ENCODE data around the gene PPIP5K2. TPM values are rescaled to one million over a fixed set of nuclear protein-coding genes. Genes with fewer than 3 reads are reported as not detected.

The PPIP5K2 gene
- total RNA-seq, 1 experiment from 2014 or later, result 67.2 TPM

- Mint-ChIP-seq H3K9me3 (ENCODE audit: low read depth, unreplicated experiment) (peaks cover 20% of the 10 kb centered on the region), H3K4me1 (ENCODE audit: low read depth, unreplicated experiment) (no peaks in the 10 kb centered on the region), H3K36me3 (ENCODE audit: insufficient read depth, unreplicated experiment) (no peaks in the 10 kb centered on the region), H3K4me3 (ENCODE audit: low read depth, unreplicated experiment) (no peak overlapping the region), H3K27me3 (ENCODE audit: unreplicated experiment) (no peaks in the 10 kb centered on the region), H3K27ac (ENCODE audit: unreplicated experiment) (no peak overlapping the region)
- DNase-seq, result no peak
- no TSS peak for BruUV-seq (replicated peaks)
- intact Hi-C loops (cut with micrococcal nuclease; ENCODE audit: unreplicated experiment), result no loop called here
- CTCF ChIA-PET, result no interaction called here
- TF ChIP-seq, protein P1, sequence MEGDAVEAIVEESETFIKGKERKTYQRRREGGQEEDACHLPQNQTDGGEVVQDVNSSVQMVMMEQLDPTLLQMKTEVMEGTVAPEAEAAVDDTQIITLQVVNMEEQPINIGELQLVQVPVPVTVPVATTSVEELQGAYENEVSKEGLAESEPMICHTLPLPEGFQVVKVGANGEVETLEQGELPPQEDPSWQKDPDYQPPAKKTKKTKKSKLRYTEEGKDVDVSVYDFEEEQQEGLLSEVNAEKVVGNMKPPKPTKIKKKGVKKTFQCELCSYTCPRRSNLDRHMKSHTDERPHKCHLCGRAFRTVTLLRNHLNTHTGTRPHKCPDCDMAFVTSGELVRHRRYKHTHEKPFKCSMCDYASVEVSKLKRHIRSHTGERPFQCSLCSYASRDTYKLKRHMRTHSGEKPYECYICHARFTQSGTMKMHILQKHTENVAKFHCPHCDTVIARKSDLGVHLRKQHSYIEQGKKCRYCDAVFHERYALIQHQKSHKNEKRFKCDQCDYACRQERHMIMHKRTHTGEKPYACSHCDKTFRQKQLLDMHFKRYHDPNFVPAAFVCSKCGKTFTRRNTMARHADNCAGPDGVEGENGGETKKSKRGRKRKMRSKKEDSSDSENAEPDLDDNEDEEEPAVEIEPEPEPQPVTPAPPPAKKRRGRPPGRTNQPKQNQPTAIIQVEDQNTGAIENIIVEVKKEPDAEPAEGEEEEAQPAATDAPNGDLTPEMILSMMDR (IDR thresholded peaks at IDR 0.05; ENCODE audit: unreplicated experiment), result no peak
Observed at GRCh38 chr5:103086547-103086946, 33.6 kb upstream of the PPIP5K2 start.

GRCh38 chr5:103089272-103089671 is 30.8 kb upstream of the PPIP5K2 start:
- no TSS peak for BruUV-seq (replicated peaks)
- TF ChIP-seq, protein P1 (IDR thresholded peaks at IDR 0.05; ENCODE audit: unreplicated experiment), result no peak
- Mint-ChIP-seq H3K9me3 (ENCODE audit: low read depth, unreplicated experiment) (peaks cover 5% of the 10 kb centered on the region), H3K36me3 (ENCODE audit: insufficient read depth, unreplicated experiment) (no peaks in the 10 kb centered on the region), H3K27me3 (ENCODE audit: unreplicated experiment) (no peaks in the 10 kb centered on the region), H3K4me3 (ENCODE audit: low read depth, unreplicated experiment) (no peak overlapping the region), H3K27ac (ENCODE audit: unreplicated experiment) (no peak overlapping the region), H3K4me1 (ENCODE audit: low read depth, unreplicated experiment) (no peaks in the 10 kb centered on the region)
- no peak for DNase-seq
- CTCF ChIA-PET, result no interaction called here
- intact Hi-C loops (cut with micrococcal nuclease; ENCODE audit: unreplicated experiment), result no loop called here

DNA sequence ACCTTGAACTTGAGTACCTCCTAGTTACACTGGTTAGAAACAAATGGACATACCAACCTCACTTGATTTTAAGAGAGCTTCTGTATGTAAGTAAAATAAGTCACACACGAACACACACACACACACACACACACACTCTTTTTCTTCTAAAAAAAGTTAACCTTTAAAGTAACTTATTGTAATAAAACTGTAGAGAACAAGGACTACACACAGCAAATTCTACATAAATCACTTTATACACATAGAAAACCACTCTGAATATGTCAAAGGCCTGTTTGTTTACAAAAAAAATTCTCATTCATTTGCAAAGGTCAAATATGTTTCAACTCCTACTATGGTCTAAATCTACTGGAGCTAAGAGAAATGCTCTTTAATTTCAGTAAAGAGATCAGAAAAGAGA is 29.3 kb upstream of the PPIP5K2 start:
- H3K36me3 Mint-ChIP-seq (ENCODE audit: insufficient read depth, unreplicated experiment), result no peaks in the 10 kb centered on the region
- TF ChIP-seq, protein P1 (IDR thresholded peaks at IDR 0.05; ENCODE audit: unreplicated experiment), result no peak
- DNase-seq, result no peak
- BruUV-seq (replicated peaks), result no TSS peak
- CTCF ChIA-PET, result no interaction called here
- no peaks in the 10 kb centered on the region for H3K27me3 Mint-ChIP-seq (ENCODE audit: unreplicated experiment)
- H3K27ac Mint-ChIP-seq (ENCODE audit: unreplicated experiment), result no peak overlapping the region
- H3K9me3 Mint-ChIP-seq (ENCODE audit: low read depth, unreplicated experiment), result peaks cover 4% of the 10 kb centered on the region
- H3K4me1 Mint-ChIP-seq (ENCODE audit: low read depth, unreplicated experiment), result no peaks in the 10 kb centered on the region
- intact Hi-C loops (cut with micrococcal nuclease; ENCODE audit: unreplicated experiment), result no loop called here
- no peak overlapping the region for H3K4me3 Mint-ChIP-seq (ENCODE audit: low read depth, unreplicated experiment)

DNA sequence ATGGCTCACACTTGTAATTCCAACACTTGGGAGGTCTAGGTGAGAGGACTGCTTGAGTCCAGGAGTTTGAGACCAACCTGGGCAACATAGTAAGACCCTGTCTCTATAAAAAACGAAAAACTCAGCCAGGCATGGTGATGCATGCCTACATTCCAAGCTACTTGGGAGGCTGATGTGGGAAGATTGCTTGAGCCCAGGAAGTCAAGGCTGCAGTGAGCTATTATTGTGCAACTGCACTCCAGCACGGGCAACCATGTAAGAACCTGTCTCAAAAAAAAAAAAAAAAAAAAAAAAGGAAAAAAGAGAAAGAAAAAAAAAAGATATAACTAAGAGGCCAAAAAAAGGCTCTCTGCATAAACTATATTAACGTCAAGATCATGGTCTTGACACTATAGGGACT is 27.4 kb upstream of the PPIP5K2 start:
- CTCF ChIA-PET, result no interaction called here
- no peak overlapping the region for H3K27ac Mint-ChIP-seq (ENCODE audit: unreplicated experiment)
- no peaks in the 10 kb centered on the region for H3K27me3 Mint-ChIP-seq (ENCODE audit: unreplicated experiment)
- no peaks in the 10 kb centered on the region for H3K9me3 Mint-ChIP-seq (ENCODE audit: low read depth, unreplicated experiment)
- no peaks in the 10 kb centered on the region for H3K4me1 Mint-ChIP-seq (ENCODE audit: low read depth, unreplicated experiment)
- intact Hi-C loops (cut with micrococcal nuclease; ENCODE audit: unreplicated experiment), result no loop called here
- TF ChIP-seq, protein P1 (IDR thresholded peaks at IDR 0.05; ENCODE audit: unreplicated experiment), result no peak
- no TSS peak for BruUV-seq (replicated peaks)
- no peaks in the 10 kb centered on the region for H3K36me3 Mint-ChIP-seq (ENCODE audit: insufficient read depth, unreplicated experiment)
- DNase-seq, result no peak
- H3K4me3 Mint-ChIP-seq (ENCODE audit: low read depth, unreplicated experiment), result no peak overlapping the region

DNA sequence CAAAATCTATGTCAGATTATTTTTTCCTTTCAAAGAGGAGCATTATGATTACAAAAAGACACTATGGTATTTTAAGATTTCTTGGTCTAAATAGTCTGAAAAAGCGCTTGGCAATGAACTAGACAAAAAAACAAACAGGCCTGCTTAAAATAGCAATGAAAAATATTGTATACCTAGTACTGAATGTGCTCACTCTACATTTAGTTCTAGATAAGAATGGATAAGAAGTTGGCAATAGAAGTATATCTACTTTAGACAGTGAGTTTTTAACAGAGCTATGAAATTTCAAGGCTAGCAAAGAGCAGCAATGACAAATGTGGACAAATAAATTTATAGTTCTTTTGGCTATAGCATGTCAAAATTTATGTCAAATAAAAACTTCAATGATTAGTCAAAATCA is 26.4 kb upstream of the PPIP5K2 start:
- TF ChIP-seq, protein P1 (IDR thresholded peaks at IDR 0.05; ENCODE audit: unreplicated experiment), result no peak
- CTCF ChIA-PET, result no interaction called here

More for the DNA sequence above, 26.4 kb upstream of the PPIP5K2 start:
- no TSS peak for BruUV-seq (replicated peaks)
- intact Hi-C loops (cut with micrococcal nuclease; ENCODE audit: unreplicated experiment), result no loop called here
- Mint-ChIP-seq H3K36me3 (ENCODE audit: insufficient read depth, unreplicated experiment) (no peaks in the 10 kb centered on the region), H3K9me3 (ENCODE audit: low read depth, unreplicated experiment) (no peaks in the 10 kb centered on the region), H3K4me1 (ENCODE audit: low read depth, unreplicated experiment) (no peaks in the 10 kb centered on the region), H3K27ac (ENCODE audit: unreplicated experiment) (no peak overlapping the region), H3K27me3 (ENCODE audit: unreplicated experiment) (no peaks in the 10 kb centered on the region), H3K4me3 (ENCODE audit: low read depth, unreplicated experiment) (no peak overlapping the region)
- DNase-seq, result no peak
